CD4-positive, alpha-beta T cell (primary cell): Measurements from ENCODE around the gene RSBN1L. TPM values are rescaled to one million over a fixed set of nuclear protein-coding genes. Genes with fewer than 3 reads are reported as not detected.

Experiments
- ATAC-seq: fragments of 200-7000 bp; cut with Tn5 transposase; one replicate; pipeline ENCODE4 v1.10.0; 2022; ENCODE audit warnings: mild to moderate bottlenecking; ENCODE audit not compliant: poor library complexity
- CTCF ChIA-PET: fragments of 350-600 bp; sonication (Branson Sonifier 250); formaldehyde crosslinking; loops from one replicate; lab custom pipeline; 2021; ENCODE audit warnings: antibody characterized with exemption, inconsistent platforms; lab: Charles Lee
- POLR2A ChIA-PET: fragments of 350-600 bp; sonication (Branson Sonifier 250); formaldehyde crosslinking; loops from one replicate; lab custom pipeline; 2021; ENCODE audit warnings: antibody characterized with exemption, inconsistent platforms; lab: Charles Lee
- DNase-seq, 14 experiments: peaks; one replicate each; pipeline ENCODE4 v3.0.0-alpha.2; 2013 to 2020; ENCODE audit warnings: mixed read lengths in 2 of 14
- H3K27ac ChIP-seq, 2 donors: one replicate each; pipeline versions ENCODE4 v1.5.1 to v1.7.0; 2013; ENCODE audit warnings: low read length in 2 of 2, low read depth in 1 of 2, mild to moderate bottlenecking in 1 of 2
- H3K27me3 ChIP-seq, 2 experiments: 1 replicate in 1 of 2; 2 replicates in 1 of 2; pipeline versions ENCODE4 v1.6.1 to v1.7.0; 2013; ENCODE audit warnings: low read length in 2 of 2, control low read depth in 1 of 2, mild to moderate bottlenecking in 1 of 2, moderate library complexity in 1 of 2; ENCODE audit not compliant: insufficient read depth in 2 of 2, control insufficient read depth in 1 of 2
- H3K36me3 ChIP-seq: one replicate; pipeline ENCODE4 v1.6.1; 2013; ENCODE audit warnings: low read length, control low read depth; ENCODE audit not compliant: insufficient read depth
- H3K4me1 ChIP-seq: one replicate; pipeline ENCODE4 v1.6.1; 2013; ENCODE audit warnings: low read length, control low read depth; ENCODE audit not compliant: insufficient read depth
- H3K4me3 ChIP-seq: one replicate; pipeline ENCODE4 v1.5.1; 2013; ENCODE audit warnings: mild to moderate bottlenecking, low read length, moderate library complexity
- H3K9me3 ChIP-seq, 2 experiments: 1 replicate in 1 of 2; 2 replicates in 1 of 2; pipeline versions ENCODE4 v1.6.1 to v1.7.0; 2013; ENCODE audit warnings: low read length in 2 of 2, mild to moderate bottlenecking in 2 of 2, control low read depth in 1 of 2, moderate library complexity in 1 of 2; ENCODE audit not compliant: control insufficient read depth in 1 of 2, insufficient read depth in 1 of 2
- H3K27ac Mint-ChIP-seq: one replicate; pipeline ENCODE4 v1.8.0; 2020; ENCODE audit warnings: mixed read lengths
- H3K27me3 Mint-ChIP-seq: one replicate; pipeline ENCODE4 v1.8.0; 2021; ENCODE audit warnings: mixed read lengths
- H3K36me3 Mint-ChIP-seq: one replicate; pipeline ENCODE4 v1.8.0; 2021; ENCODE audit warnings: low read depth, mixed read lengths
- H3K4me1 Mint-ChIP-seq: one replicate; pipeline ENCODE4 v1.8.0; 2021; ENCODE audit warnings: low read depth, mixed read lengths
- H3K4me3 Mint-ChIP-seq: one replicate; pipeline ENCODE4 v1.8.0; 2020; ENCODE audit warnings: mild to moderate bottlenecking, mixed read lengths
- H3K9me3 Mint-ChIP-seq: one replicate; pipeline ENCODE4 v1.8.0; 2020; ENCODE audit warnings: mixed read lengths
- CTCF ChIP-seq: fragments of 200-600 bp; IDR thresholded peaks from one replicate; pipeline ENCODE4 v1.8.0; 2022; ENCODE audit warnings: antibody characterized with exemption, mild to moderate bottlenecking
- intact Hi-C, 2 experiments: fragments of 100-400 bp; cut with DNase I in 1 of 2; cut with micrococcal nuclease in 1 of 2; formaldehyde crosslinking; loops; one replicate each; pipeline versions ENCODE4 v1.15.1 to v1.9.0; 2023 to 2025; cut with DNase I, micrococcal nuclease
- total RNA-seq, 174 experiments: library from RNA in 2 of 174; stranded (reverse) in 2 of 174; gene quantifications; one replicate each; pipeline ENCODE4 v1.2.3 and lab custom pipeline; 2021 to 2026

RSBN1L gene
- total RNA-seq, 2 experiments from 2014 or later, result 9.0 to 9.6 TPM

- H3K27me3 Mint-ChIP-seq, result no peaks in the 10 kb centered on the region
- Histone ChIP-seq H3K9me3 (no peaks in the 10 kb centered on the region), H3K4me1 (peaks cover 17% of the 10 kb centered on the region), H3K4me3 (no peak overlapping the region), H3K27me3 (no peaks in the 10 kb centered on the region), H3K27ac (no peak overlapping the region), H3K36me3 (peaks cover 22% of the 10 kb centered on the region)
- H3K4me3 Mint-ChIP-seq, result peak overlapping the region; percentile 25
- intact Hi-C loops, result no loop called here
- TF ChIP-seq CTCF, result no peak
- no peak for ATAC-seq
- peak overlapping the region; percentile 73 for H3K27ac Mint-ChIP-seq
- ChIA-PET POLR2A (no interaction called here), CTCF (interaction anchor here (0.6 to 2.0 kb wide), 2 partner anchors 10 to 19 kb away, joined by 4 read pairs; no protein-coding TSS in a partner anchor)
- no peak for DNase-seq
- H3K36me3 Mint-ChIP-seq, result peaks cover 42% of the 10 kb centered on the region
- no peaks in the 10 kb centered on the region for H3K9me3 Mint-ChIP-seq
- H3K4me1 Mint-ChIP-seq, result peaks cover 41% of the 10 kb centered on the region
Measured at GRCh38 chr7:77734659-77735421, 38.6 kb downstream of the RSBN1L start.

- intact Hi-C loops, result no loop called here
Measured at GRCh38 chr7:77735457-77735856, 39.2 kb downstream of the RSBN1L start.

GRCh38 chr7:77736991-77737390 is 40.7 kb downstream of the RSBN1L start:
- Histone ChIP-seq H3K4me1 (peaks cover 14% of the 10 kb centered on the region), H3K27ac (no peak overlapping the region), H3K4me3 (no peak overlapping the region), H3K27me3 (no peaks in the 10 kb centered on the region), H3K36me3 (peaks cover 22% of the 10 kb centered on the region), H3K9me3 (no peaks in the 10 kb centered on the region)
- ATAC-seq, result no peak
- Mint-ChIP-seq H3K4me1 (peaks cover 20% of the 10 kb centered on the region), H3K27me3 (no peaks in the 10 kb centered on the region), H3K4me3 (no peak overlapping the region), H3K9me3 (no peaks in the 10 kb centered on the region), H3K27ac (peak overlapping the region; percentile 15), H3K36me3 (peaks cover 46% of the 10 kb centered on the region)
- intact Hi-C loops, result no loop called here
- no peak for TF ChIP-seq CTCF
- no peak for DNase-seq
- CTCF ChIA-PET, result interaction anchor here (0.8 to 1.4 kb wide), 3 partner anchors 13 to 16 kb away, joined by 3 to 4 read pairs (median 3); no protein-coding TSS in a partner anchor
- POLR2A ChIA-PET, result no interaction called here

More at GRCh38 chr7:77735457-77735856, 39.2 kb downstream of the RSBN1L start:
- no peak overlapping the region for H3K4me3 Mint-ChIP-seq
- Histone ChIP-seq H3K9me3 (no peaks in the 10 kb centered on the region), H3K27me3 (no peaks in the 10 kb centered on the region), H3K4me1 (peaks cover 17% of the 10 kb centered on the region), H3K27ac (no peak overlapping the region), H3K36me3 (peaks cover 22% of the 10 kb centered on the region), H3K4me3 (no peak overlapping the region)
- DNase-seq (no peak), ATAC-seq (no peak)
- ChIA-PET CTCF (interaction anchor here (2.0 kb wide), 1 partner anchor 11 kb away, joined by 4 read pairs; no protein-coding TSS in a partner anchor), POLR2A (no interaction called here)
- peak overlapping the region; percentile 73 for H3K27ac Mint-ChIP-seq
- H3K4me1 Mint-ChIP-seq, result peaks cover 35% of the 10 kb centered on the region
- no peaks in the 10 kb centered on the region for H3K27me3 Mint-ChIP-seq
- TF ChIP-seq CTCF, result no peak
- H3K9me3 Mint-ChIP-seq, result no peaks in the 10 kb centered on the region
- H3K36me3 Mint-ChIP-seq, result peaks cover 42% of the 10 kb centered on the region
